Measurements from ENCODE around the gene MAST3.

Gene MAST3

DNA sequence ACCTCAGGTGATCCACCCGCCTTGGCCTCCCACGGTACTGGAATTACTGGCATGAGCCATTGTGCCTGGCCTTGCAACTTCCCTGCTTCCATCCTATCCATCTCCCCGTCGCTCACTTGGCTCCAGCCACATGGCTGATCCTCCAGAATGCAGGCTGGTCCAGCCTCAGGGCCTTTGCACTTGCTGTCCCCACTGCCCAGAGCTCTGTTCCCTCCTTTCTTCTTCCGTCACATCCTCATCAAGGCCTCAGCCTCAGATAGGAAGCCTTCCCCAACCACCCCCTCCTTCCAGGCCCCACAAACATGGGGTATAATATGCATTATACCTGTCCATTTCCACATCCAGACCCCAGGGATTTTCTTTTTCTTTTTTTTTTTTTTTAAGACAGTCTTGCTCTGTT is 16.2 kb downstream of the MAST3 start:
- DNase-seq (ENCODE audit: low read depth), result no peak
- no peak overlapping the region for H3K4me3 ChIP-seq (ENCODE audit: low read depth, low read length)
- TF ChIP-seq, protein P1, sequence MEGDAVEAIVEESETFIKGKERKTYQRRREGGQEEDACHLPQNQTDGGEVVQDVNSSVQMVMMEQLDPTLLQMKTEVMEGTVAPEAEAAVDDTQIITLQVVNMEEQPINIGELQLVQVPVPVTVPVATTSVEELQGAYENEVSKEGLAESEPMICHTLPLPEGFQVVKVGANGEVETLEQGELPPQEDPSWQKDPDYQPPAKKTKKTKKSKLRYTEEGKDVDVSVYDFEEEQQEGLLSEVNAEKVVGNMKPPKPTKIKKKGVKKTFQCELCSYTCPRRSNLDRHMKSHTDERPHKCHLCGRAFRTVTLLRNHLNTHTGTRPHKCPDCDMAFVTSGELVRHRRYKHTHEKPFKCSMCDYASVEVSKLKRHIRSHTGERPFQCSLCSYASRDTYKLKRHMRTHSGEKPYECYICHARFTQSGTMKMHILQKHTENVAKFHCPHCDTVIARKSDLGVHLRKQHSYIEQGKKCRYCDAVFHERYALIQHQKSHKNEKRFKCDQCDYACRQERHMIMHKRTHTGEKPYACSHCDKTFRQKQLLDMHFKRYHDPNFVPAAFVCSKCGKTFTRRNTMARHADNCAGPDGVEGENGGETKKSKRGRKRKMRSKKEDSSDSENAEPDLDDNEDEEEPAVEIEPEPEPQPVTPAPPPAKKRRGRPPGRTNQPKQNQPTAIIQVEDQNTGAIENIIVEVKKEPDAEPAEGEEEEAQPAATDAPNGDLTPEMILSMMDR (IDR thresholded peaks at IDR 0.05; ENCODE audit: low read depth, low read length), result no peak
- TF ChIP-seq, protein P2, sequence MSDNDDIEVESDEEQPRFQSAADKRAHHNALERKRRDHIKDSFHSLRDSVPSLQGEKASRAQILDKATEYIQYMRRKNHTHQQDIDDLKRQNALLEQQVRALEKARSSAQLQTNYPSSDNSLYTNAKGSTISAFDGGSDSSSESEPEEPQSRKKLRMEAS (IDR thresholded peaks at IDR 0.05; ENCODE audit: low read depth, low read length), result no peak
- TF ChIP-seq POLR2A (IDR thresholded peaks at IDR 0.05; ENCODE audit: extremely low read depth, insufficient read length) (no peak), MYC (IDR thresholded peaks at IDR 0.05; ENCODE audit: low read depth, low read length) (no peak)

DNA sequence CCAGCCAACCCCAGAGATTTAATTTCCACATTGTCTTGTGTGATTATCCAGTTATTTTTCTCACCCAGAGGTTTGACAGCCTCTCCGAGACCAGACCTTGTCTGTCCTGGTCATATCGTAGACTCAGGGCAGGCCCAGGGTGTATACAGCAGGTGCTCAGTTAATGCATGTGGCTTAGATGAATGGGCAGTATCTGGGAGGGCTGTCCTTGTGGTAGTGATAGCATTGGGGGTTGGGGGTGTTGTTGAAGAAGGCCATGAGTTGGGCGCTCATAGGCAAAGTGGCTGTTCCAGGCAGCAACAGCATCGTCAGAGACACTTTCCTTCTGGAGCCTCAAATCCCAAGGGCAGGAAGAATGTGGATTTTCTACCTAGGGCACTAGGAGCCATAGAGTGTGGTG is 16.9 kb downstream of the MAST3 start:
- TF ChIP-seq, protein P2 (IDR thresholded peaks at IDR 0.05; ENCODE audit: low read depth, low read length), result no peak
- TF ChIP-seq MYC (IDR thresholded peaks at IDR 0.05; ENCODE audit: low read depth, low read length), result no peak
- no peak for TF ChIP-seq POLR2A (IDR thresholded peaks at IDR 0.05; ENCODE audit: extremely low read depth, insufficient read length)
- TF ChIP-seq, protein P1 (IDR thresholded peaks at IDR 0.05; ENCODE audit: low read depth, low read length), result no peak
- DNase-seq (ENCODE audit: low read depth), result no peak
- H3K4me3 ChIP-seq (ENCODE audit: low read depth, low read length), result no peak overlapping the region

DNA sequence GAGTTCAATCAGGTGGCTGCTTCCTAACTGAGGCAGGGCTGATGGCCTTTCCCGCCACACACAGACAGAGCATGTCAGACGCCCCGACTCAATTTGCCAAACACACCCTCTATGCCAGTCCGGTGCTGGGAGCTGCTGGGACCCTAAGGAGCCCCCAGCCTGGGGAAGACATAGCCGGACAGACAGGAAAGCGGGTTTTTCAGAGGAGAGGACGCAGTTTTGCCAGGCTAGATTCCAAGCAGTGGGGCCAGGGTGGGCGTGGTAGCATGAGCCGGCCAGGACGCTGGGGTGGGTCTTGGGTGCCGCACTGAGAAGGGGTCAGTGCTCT is 19.8 kb downstream of the MAST3 start:
- DNase-seq (ENCODE audit: low read depth), result no peak
- no peak overlapping the region for H3K4me3 ChIP-seq (ENCODE audit: low read depth, low read length)
- TF ChIP-seq, protein P2 (IDR thresholded peaks at IDR 0.05; ENCODE audit: low read depth, low read length), result no peak
- TF ChIP-seq MYC (IDR thresholded peaks at IDR 0.05; ENCODE audit: low read depth, low read length) (no peak), POLR2A (IDR thresholded peaks at IDR 0.05; ENCODE audit: extremely low read depth, insufficient read length) (no peak)
- TF ChIP-seq, protein P1 (IDR thresholded peaks at IDR 0.05; ENCODE audit: low read depth, low read length), result no peak

DNA sequence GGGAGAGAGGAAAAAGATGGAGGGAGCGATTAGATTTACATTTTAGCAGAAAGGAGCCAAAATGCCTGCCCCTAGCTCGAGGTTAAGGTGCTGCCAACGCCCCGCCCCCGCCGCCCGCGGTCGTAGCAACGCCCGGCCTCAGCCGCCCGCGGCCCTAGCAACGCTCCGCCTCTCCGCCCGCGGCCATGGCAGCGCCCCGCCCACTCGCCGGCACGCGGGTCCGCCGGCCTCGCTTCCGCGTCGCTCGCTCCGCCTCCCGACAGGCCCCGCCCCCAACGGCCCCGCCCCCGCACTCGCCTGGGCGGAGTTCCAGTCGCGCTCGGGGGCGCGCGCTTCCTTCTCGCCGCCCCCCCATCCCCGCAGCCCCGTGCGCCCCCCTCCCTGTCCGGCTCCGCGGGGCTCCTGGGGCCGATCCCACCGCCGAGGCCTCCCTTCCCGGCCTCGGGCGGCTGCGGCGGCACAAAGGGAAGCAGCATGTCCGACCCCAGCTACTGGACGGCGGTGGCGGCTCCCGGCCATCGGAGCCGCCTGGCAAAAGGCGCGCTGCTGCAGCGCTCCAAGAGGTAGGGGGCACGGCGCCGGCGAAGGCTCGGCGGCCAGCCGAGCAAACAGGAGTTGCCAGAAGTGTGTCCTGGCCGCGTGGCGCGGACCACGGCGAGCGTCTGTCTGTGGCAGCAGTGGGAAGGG is 20.3 kb downstream of the MAST3 start:
- peak; percentile 88 for DNase-seq (ENCODE audit: low read depth)
- TF ChIP-seq, protein P2 (IDR thresholded peaks at IDR 0.05; ENCODE audit: low read depth, low read length), result peak; percentile 47; the same call in 1 of the 2 replicates
- no peak for TF ChIP-seq MYC (IDR thresholded peaks at IDR 0.05; ENCODE audit: low read depth, low read length)
- H3K4me3 ChIP-seq (ENCODE audit: low read depth, low read length), result peak overlapping the region; percentile 57

DNA sequence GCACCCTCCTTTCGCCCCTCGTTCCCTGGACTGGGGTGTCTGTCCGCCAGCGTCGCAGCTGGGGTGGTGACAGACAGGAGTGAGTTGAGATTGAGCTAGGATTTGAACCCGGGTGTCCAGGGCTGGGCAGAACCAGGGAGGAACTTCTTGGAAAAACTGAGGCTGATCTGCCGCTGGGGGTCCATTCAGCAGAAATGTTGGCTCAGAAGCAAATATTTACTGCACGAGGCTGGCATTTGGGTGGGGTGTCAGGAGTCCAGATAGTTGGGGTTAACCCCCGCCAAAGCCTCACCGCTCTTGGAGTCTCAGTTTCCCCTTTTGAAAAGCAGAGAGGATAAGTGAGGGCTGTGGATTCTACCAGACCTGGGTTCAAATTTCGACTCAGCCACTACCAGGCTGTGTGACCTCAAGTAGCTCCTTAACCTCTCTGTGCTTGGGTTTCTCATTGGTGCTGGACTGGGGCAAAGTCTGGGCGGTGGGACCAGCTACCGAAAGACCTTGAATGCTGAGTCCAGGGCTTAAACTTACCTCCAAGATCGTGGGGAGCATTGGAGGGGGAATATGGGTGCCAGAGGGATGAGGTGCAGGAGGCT is 20.9 kb downstream of the MAST3 start:
- TF ChIP-seq MYC (IDR thresholded peaks at IDR 0.05; ENCODE audit: low read depth, low read length), result no peak
- TF ChIP-seq, protein P1 (IDR thresholded peaks at IDR 0.05; ENCODE audit: low read depth, low read length), result no peak
- TF ChIP-seq, protein P2 (IDR thresholded peaks at IDR 0.05; ENCODE audit: low read depth, low read length), result no peak
- TF ChIP-seq POLR2A (IDR thresholded peaks at IDR 0.05; ENCODE audit: extremely low read depth, insufficient read length), result no peak
- H3K4me3 ChIP-seq (ENCODE audit: low read depth, low read length), result peak overlapping the region; percentile 57
- no peak for DNase-seq (ENCODE audit: low read depth)

DNA sequence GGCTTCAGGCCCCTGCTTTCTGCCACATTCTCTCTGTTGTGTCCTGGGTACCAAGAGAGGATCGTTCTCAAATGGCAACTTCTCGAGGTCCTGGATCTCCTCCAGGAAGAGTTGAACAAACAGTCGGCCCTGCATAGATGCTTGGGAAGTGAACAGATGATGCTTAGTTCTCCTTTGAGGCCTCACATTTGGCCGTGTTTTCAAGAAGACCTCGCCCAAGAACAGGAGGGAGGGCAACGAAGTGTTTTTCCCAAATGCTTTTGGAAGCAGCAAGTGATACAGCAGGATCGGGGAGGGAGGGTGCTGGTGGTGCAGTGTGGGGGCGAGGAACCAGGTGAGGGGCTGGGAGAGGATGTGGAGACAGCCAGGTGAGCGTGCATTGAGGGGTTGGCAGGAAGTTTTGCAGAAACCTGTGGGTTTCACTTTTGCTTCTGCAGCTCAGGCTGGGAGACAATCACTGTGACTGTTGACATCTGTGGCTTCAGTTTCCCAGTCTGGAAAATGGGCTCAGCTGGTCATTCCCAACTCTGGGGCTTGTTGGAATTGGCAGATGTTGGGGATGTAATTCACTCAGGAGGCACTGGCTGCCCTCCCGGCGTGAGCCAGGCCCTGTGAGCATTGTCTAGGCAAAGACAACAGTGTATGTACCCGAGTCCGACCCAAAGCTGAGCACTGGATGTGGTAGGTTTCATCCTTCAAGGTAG is 21.6 kb downstream of the MAST3 start:
- DNase-seq (ENCODE audit: low read depth), result no peak
- TF ChIP-seq POLR2A (IDR thresholded peaks at IDR 0.05; ENCODE audit: extremely low read depth, insufficient read length), result no peak
- H3K4me3 ChIP-seq (ENCODE audit: low read depth, low read length), result no peak overlapping the region

All from NB4 (cell line).